ENCODE measurements around the gene ODAM.

The ODAM gene

DNA sequence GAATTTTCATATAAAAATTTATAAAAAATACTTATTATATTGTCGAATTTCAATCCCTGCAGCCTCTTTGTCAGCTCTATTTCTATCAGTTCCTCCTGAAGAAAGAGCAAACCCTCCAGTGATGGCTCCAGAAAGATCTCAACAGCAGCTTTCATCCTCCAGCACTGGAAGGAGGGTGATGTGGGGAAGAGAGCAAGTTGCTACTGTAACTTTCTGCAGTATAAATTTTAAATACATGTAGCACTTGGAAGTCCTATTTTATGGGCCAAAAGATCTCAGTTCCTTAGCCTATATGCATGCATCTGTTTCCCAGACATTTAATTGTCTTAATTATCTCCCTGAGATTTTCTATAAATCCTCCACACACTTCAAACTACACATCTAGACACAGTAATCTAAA lies 13.7 kb upstream of the ODAM start:
- peaks cover 3% of the 10 kb centered on the region; the same call in 1 of the 2 replicates for H3K4me1 ChIP-seq (ENCODE audit: low read length)
- H3K4me2 ChIP-seq (ENCODE audit: low read length): no peak overlapping the region
- no peaks in the 10 kb centered on the region for H3K36me3 ChIP-seq (replicated peaks; ENCODE audit: low read depth, low read length)
- no peak for TF ChIP-seq CTCF (IDR thresholded peaks at IDR 0.05; ENCODE audit: low read depth, low read length)
- TF ChIP-seq EZH2phosphoT487 (IDR thresholded peaks at IDR 0.05; ENCODE audit: low read depth): no peak
- no peak overlapping the region for H2AFZ ChIP-seq (ENCODE audit: low read depth, low read length)
- no peak overlapping the region for H3K27ac ChIP-seq (ENCODE audit: low read length)
- no peak overlapping the region for H3K9ac ChIP-seq (ENCODE audit: low read length)
- H3K27me3 ChIP-seq (ENCODE audit: low read depth, low read length): no peaks in the 10 kb centered on the region
- no peaks in the 10 kb centered on the region for H4K20me1 ChIP-seq (ENCODE audit: insufficient read depth, low read length)
- H3K4me3 ChIP-seq (ENCODE audit: low read length): no peak overlapping the region
- H3K9me3 ChIP-seq (ENCODE audit: insufficient read depth, low read length): no peaks in the 10 kb centered on the region
- H3K79me2 ChIP-seq (ENCODE audit: low read length): no peaks in the 10 kb centered on the region

DNA sequence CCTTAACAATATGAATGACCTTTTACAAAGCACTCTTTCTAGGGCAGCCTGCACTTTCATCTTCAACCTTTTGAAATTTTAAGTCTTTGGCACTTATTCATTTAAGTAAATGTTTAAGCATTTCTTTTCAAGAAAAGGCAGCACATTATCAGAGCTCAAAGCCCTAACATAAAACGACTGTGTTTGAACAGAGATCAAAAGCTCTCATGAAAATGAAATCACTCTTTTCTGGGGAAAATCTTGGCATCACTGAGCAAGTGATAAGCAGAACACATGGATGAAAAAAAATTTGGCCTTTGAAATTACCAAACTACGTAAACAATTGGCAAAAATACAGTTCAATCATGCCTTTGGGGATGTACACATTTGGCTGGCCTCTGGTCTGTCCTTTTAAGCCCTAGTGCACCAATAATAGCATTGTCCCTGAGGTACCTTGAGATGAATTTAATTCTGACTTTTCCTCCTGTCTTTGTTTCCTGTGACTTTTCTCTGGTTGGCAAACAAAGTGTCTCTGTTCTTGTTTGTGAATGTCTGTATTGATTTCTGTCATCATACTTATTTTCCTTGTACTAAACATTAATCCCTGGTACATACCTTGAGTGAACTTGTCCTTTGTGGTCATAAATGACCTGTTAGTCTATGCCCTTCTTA lies 12.9 kb upstream of the ODAM start:
- Histone ChIP-seq H3K36me3 (replicated peaks; ENCODE audit: low read depth, low read length) (no peaks in the 10 kb centered on the region), H3K9me3 (ENCODE audit: insufficient read depth, low read length) (no peaks in the 10 kb centered on the region), H3K27me3 (ENCODE audit: low read depth, low read length) (no peaks in the 10 kb centered on the region), H3K4me2 (ENCODE audit: low read length) (no peak overlapping the region), H3K4me1 (ENCODE audit: low read length) (peaks cover 3% of the 10 kb centered on the region; the same call in 1 of the 2 replicates), H3K79me2 (ENCODE audit: low read length) (no peaks in the 10 kb centered on the region), H2AFZ (ENCODE audit: low read depth, low read length) (no peak overlapping the region), H3K4me3 (ENCODE audit: low read length) (no peak overlapping the region), H3K9ac (ENCODE audit: low read length) (no peak overlapping the region), H3K27ac (ENCODE audit: low read length) (no peak overlapping the region), H4K20me1 (ENCODE audit: insufficient read depth, low read length) (no peaks in the 10 kb centered on the region)
- TF ChIP-seq EZH2phosphoT487 (IDR thresholded peaks at IDR 0.05; ENCODE audit: low read depth): no peak
- no peak for TF ChIP-seq CTCF (IDR thresholded peaks at IDR 0.05; ENCODE audit: low read depth, low read length)

GRCh38 chr4:70183168-70183939 lies 12.2 kb upstream of the ODAM start:
- no peaks in the 10 kb centered on the region for H3K36me3 ChIP-seq (replicated peaks; ENCODE audit: low read depth, low read length)
- peak overlapping the region; percentile 34; the same call in 1 of the 2 replicates for H3K4me2 ChIP-seq (ENCODE audit: low read length)
- TF ChIP-seq EZH2phosphoT487 (IDR thresholded peaks at IDR 0.05; ENCODE audit: low read depth): no peak
- TF ChIP-seq CTCF (IDR thresholded peaks at IDR 0.05; ENCODE audit: low read depth, low read length): peak; percentile 95
- no peak overlapping the region for H3K4me3 ChIP-seq (ENCODE audit: low read length)
- no peak overlapping the region for H3K27ac ChIP-seq (ENCODE audit: low read length)
- H3K79me2 ChIP-seq (ENCODE audit: low read length): no peaks in the 10 kb centered on the region
- H3K27me3 ChIP-seq (ENCODE audit: low read depth, low read length): no peaks in the 10 kb centered on the region
- H3K4me1 ChIP-seq (ENCODE audit: low read length): peaks cover 3% of the 10 kb centered on the region; the same call in 1 of the 2 replicates
- H4K20me1 ChIP-seq (ENCODE audit: insufficient read depth, low read length): no peaks in the 10 kb centered on the region
- H3K9me3 ChIP-seq (ENCODE audit: insufficient read depth, low read length): no peaks in the 10 kb centered on the region
- H2AFZ ChIP-seq (ENCODE audit: low read depth, low read length): 0 out of 2 replicates have a peak overlapping the region, but pooled peaks have one; percentile 64
- H3K9ac ChIP-seq (ENCODE audit: low read length): no peak overlapping the region

DNA sequence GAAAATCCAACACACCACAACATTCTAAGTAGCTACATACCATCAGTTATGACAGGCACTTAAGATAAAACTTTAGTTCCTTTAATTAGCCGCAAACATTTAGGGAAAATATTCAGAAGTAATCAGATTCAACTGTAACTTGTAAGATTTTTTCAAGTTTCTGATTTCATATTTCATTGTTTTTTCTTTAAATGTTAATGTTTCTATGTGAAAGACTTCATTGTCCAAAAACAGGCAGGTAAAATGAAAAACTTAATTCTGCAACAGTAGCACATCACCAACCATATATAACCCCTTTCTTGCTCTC lies 11.6 kb upstream of the ODAM start:
- no peak for TF ChIP-seq EZH2phosphoT487 (IDR thresholded peaks at IDR 0.05; ENCODE audit: low read depth)
- no peak for TF ChIP-seq CTCF (IDR thresholded peaks at IDR 0.05; ENCODE audit: low read depth, low read length)
- Histone ChIP-seq H3K4me3 (ENCODE audit: low read length) (no peak overlapping the region), H3K9me3 (ENCODE audit: insufficient read depth, low read length) (no peaks in the 10 kb centered on the region), H4K20me1 (ENCODE audit: insufficient read depth, low read length) (no peaks in the 10 kb centered on the region), H3K27me3 (ENCODE audit: low read depth, low read length) (no peaks in the 10 kb centered on the region), H3K4me2 (ENCODE audit: low read length) (no peak overlapping the region), H3K27ac (ENCODE audit: low read length) (no peak overlapping the region), H3K36me3 (replicated peaks; ENCODE audit: low read depth, low read length) (no peaks in the 10 kb centered on the region), H3K79me2 (ENCODE audit: low read length) (no peaks in the 10 kb centered on the region), H3K9ac (ENCODE audit: low read length) (no peak overlapping the region), H2AFZ (ENCODE audit: low read depth, low read length) (0 out of 2 replicates have a peak overlapping the region, but pooled peaks have one; percentile 51), H3K4me1 (ENCODE audit: low read length) (peaks cover 3% of the 10 kb centered on the region; the same call in 1 of the 2 replicates)
